Measurements from ENCODE around the gene RRM1.
"Not testable (repeated sequence)": the region's sequence is repeated elsewhere in the genome, so short reads cannot be mapped to it uniquely, and the experiment has no call there.

Gene RRM1

DNA sequence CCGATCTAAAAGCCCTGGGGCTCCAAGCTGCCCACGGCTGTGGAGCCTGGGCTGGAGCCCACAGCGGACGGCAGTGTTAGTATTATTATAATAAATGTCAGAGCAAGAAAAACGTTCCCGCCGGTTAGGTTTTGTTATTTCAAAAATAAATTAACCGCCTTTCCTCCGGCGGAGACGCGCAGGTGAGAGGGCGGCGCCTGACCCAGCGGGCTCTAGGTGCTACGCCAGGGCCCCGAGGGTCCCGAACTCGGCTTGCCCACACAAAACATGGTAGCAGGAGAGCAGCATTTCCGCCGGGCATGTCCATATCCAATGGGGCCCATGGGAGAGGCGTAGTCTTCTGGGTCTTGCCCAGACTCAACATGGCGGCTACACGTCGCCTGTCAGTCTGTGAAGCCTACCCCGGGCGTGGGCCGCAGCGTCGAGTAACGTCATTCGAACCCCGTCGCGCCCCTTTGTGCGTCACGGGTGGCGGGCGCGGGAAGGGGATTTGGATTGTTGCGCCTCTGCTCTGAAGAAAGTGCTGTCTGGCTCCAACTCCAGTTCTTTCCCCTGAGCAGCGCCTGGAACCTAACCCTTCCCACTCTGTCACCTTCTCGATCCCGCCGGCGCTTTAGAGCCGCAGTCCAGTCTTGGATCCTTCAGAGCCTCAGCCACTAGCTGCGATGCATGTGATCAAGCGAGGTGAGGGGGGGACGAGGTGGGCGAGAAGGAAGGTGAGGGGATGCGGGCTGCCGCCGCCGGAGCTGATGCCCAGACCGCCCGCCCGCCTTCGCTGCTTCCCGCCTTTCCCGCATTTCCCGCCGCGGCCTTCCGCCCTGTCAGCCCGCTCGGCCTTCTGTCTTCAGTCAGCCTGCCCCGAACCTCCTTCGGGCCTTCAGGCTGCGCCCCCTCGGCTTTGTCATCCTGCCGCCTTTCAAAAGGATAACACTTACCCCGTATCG is at the start of gene RRM1:
RRM1 (plus strand) TSS at position 452 of the 944 bp plus-strand sequence; CDS start at position 666, 214 bp downstream.
- DNase-seq = peak; percentile 98

- DNase-seq = no peak
Observed at GRCh38 chr11:4044976-4045646, 49.5 kb upstream of the RRM1 start.

- DNase-seq = no peak
Observed at GRCh38 chr11:4048340-4048739, 46.3 kb upstream of the RRM1 start.

GRCh38 chr11:4049006-4049405 is 45.6 kb upstream of the RRM1 start:
- no peak for DNase-seq

GRCh38 chr11:4050138-4050537 is 44.5 kb upstream of the RRM1 start:
- DNase-seq = no peak

- not testable (repeated sequence) for DNase-seq
Observed at GRCh38 chr11:4053200-4053599, 41.4 kb upstream of the RRM1 start.

- DNase-seq = no peak
Observed at GRCh38 chr11:4054643-4055042, 40.0 kb upstream of the RRM1 start.

- DNase-seq = no peak
Observed at GRCh38 chr11:4059424-4059823, 35.2 kb upstream of the RRM1 start.

- DNase-seq = no peak
Observed at GRCh38 chr11:4060182-4060923, 34.2 kb upstream of the RRM1 start.

DNA sequence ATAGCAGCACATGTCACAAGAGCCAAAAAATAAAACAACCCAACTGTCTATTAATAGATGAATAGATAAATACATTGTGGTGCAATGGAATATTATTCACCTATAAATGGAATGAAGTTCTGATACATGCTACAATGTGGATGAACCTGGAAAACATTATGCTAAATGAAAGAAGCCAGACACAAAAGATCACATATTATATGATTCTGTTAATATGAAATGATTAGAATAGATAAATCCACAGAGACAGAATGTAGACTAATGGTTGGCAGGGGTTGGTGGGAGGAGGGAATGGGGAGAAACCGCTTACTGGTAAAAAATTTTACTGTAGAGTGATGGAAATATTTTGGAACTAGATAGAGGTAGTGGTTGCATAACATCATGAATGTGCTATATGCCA is 32.9 kb upstream of the RRM1 start:
- no peak for DNase-seq

DNA sequence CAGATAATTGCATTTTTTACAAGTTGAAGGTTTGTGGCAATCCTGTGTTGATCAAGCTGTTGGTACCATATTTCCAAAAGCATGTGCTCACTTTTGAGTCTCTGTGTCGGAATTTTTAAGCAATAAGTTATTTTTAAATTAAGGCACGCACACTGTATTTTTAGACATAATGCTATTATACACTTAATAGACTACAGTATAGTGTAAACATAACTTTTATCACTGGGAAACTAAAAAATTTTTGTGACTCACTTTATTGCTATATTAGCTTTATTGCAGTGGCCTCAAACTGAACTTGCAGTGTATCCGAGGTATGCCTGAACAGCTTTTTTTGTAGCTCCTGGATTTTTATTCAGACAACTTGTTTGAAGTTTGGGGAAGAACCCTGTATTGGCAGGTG is 31.3 kb upstream of the RRM1 start:
- no peak for DNase-seq

DNA sequence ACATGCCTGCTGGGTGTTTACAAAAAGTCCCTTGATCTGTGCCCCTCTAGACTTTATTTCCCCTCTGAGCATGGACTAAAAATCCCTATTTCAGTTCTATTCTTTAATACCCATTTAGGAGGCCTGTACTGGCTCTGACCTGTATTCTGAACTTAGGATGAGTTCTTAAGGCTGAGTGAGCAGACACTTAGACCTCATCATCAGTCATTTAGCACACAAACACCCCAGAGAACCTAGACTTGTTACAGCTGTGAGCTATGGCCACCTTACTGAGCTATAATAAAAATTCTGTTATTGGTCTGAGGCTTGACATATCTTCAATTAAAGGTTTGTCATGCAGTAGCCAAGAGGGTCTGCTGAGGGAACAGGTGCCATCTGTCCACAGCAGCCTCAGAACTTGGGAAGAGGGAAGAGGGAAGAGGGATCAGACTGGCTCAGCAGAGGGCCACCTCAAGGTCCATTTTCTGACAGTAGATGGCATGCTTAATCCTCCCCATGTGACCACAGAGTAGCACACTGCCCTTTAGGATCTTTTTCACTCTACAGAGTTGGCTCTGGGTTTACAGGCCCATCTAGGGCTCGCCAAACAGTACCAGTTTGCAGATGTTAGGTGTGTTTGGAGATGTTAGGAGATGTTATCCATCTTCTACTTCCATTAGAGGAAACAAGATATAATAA is 30.2 kb upstream of the RRM1 start:
- no peak for DNase-seq

- no peak for DNase-seq
Observed at GRCh38 chr11:4065086-4065485, 29.5 kb upstream of the RRM1 start.

DNA sequence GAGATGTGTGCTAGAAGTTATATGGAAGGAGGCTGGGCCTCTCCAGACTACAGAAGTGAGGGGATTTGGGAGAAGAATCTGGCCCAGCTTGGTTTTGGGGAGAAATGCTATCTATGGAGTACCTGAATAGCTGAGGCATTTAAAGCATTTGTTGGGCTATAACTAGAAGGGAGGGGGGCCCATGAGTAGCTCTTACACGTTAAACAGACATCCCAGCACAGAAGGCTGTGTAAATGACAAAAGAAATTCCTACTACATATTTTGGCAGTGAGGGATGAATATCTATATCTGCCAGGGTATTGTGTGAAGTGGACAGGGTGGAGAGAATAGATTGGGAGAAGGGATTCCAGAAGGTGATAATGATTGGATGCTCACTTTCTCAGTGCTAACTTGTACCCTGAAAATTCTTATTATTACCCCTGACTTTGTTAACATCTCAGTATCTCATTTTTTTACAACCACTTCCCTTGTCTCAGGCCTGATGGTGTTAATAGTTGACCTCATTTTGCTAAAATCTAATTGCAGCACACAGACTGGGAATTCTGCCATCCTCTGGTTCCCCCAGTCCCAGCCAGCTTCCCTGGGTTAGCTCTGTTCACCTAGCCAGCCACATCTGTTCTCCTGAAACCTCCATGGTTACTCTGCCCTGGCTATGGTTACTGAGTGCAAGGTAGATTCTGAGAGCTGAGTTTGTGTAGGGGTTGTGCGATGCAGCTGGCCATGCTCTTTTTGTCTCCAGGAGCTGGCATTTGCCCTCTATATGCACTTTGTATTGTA is 28.8 kb upstream of the RRM1 start:
- DNase-seq = no peak

GRCh38 chr11:4066910-4067309 is 27.7 kb upstream of the RRM1 start:
- DNase-seq = no peak

DNA sequence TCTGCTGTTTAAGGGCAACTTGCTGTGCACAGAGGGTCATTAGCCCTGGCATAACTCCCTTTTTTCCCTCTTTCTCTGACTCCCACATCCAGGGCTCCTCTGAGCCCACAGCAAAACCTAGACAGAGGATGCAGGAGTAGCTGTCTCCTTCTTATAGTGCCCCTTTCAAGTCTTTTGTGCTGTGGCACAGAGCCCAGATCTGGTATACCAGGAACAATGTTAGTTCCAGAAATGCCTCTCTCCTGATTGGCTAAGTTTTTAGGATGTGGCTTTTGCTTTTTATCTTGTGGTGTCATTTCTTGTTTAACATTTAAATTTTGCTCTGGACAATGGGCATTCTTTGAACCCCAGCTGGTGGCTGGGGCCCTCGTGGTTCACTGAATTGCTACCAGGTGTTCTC is 25.6 kb upstream of the RRM1 start:
- DNase-seq = no peak

DNA sequence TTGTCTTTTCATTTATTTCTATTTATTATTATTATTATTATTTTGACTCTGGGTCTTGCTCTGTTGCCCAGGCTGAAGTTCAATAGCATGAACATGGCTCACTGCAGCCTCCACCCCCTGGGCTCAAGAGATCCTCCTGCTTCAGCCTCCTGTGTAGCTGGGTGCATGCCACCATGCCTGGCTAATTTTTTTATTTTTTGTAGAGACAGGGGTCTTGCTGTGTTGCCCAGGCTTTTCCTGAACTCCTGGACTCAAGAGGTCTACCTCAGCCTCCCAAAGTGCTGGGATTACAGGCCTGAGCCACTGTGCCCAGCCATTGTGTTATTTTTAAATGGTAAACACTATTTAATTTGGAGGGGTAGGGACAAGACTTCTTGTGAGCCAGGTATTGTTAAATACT is 23.3 kb upstream of the RRM1 start:
- DNase-seq = no peak

GRCh38 chr11:4071914-4072313 is 22.7 kb upstream of the RRM1 start:
- peak; percentile 13 for DNase-seq

DNA sequence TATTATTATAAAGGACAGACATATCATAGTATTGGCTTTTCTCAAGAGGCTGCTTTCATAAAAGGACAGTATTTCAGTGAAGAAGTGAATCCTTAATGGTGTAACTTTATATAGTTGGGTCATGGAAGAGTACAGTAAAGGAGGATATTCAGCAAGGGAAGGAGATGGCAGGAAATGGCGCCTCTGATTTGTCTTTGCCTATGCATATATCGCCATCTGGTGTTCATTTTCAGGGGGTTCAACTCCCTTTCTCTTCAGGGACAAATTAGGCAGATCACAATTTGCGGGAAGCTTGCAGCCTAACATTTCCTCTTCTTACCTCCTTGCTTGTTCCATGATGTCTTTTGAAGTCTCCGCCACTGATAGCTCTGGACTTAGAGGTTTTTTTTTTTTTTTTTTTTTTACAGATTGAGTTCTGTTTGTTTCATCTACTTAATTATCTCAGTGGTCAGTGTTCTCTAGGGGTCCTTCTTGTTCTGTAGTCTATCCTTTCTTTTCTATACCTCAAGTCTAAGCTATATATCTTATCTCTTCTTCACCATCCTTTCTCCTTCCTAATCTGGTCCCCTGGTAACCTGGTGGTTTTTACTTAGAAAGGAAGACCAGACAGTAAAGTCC is 21.8 kb upstream of the RRM1 start:
- peak; percentile 83 for DNase-seq

DNA sequence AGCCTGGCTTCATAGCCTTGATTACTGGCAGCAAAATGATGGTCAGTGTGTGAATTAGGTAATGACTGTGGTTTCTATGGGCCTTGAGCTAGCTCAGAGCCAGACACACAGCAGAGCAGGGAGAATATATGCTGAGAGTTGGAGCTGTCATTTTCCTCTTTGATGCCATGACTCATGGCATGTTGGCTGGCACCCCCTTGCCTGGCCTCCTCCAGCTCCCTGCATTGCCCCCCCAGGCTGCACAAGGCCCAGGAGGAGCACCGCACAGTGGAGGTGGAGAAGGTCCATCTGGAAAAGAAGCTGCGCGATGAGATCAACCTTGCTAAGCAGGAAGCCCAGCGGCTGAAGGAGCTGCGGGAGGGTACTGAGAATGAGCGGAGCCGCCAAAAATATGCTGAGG is 20.3 kb upstream of the RRM1 start:
- DNase-seq = no peak

DNA sequence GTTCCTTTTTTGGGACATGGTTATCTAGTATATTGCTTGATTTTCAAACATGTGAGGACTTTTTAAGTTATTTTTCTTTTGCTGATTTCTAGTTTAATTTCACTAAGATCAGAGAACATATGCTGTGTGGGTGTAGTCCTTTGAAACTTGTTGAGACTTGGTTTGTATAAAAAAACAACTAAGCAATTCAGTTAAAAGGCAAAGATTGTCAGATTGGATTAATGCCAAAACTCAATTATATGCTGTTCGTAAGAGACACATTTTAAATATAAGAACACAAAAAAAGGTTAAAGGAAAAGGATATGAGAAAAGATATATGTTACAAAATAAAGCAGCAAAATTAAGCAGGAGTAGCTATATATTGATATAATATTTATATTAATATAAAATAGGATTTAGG is 17.8 kb upstream of the RRM1 start:
- no peak for DNase-seq

- no peak for DNase-seq
Observed at GRCh38 chr11:4083198-4083597, 11.4 kb upstream of the RRM1 start.
